Panc1 (cell line): ENCODE data around the gene HK3.

Experiments
- CTCF ChIP-seq: fragments of 450-650 bp; IDR thresholded peaks from 2 replicates; pipeline ENCODE4 v1.5.1; 2017; ENCODE audit warnings: mild to moderate bottlenecking
- SIN3A ChIP-seq: IDR thresholded peaks from 2 replicates; pipeline ENCODE4 v1.6.1; 2012; ENCODE audit warnings: low read depth, mild to moderate bottlenecking, low read length, moderate library complexity, borderline replicate concordance; ENCODE audit not compliant: insufficient read depth

GRCh38 chr5:176943816-176944215 lies 44.7 kb upstream of the HK3 start:
- TF ChIP-seq CTCF (no peak), SIN3A (no peak)
